Neuron (in vitro differentiated cells): Measurements from ENCODE around the gene LRRC42.

Source experiments
- H2AFZ ChIP-seq: one replicate; pipeline ENCODE4 v1.6.1; 2013; ENCODE audit warnings: low read depth, mild to moderate bottlenecking, inconsistent platforms, low read length, moderate library complexity
- H3K27me3 ChIP-seq: one replicate; pipeline ENCODE4 v1.6.1; 2013; ENCODE audit warnings: low read length; ENCODE audit not compliant: insufficient read depth
- H3K36me3 ChIP-seq: one replicate; pipeline ENCODE4 v1.6.1; 2013; ENCODE audit warnings: low read length; ENCODE audit not compliant: insufficient read depth
- H3K4me1 ChIP-seq: one replicate; pipeline ENCODE4 v1.6.1; 2013; ENCODE audit warnings: low read length; ENCODE audit not compliant: insufficient read depth
- H3K4me3 ChIP-seq: 2 replicates; pipeline ENCODE4 v1.5.1; 2013; ENCODE audit warnings: mild to moderate bottlenecking, low read length, moderate library complexity
- H3K9me3 ChIP-seq: one replicate; pipeline ENCODE4 v1.6.1; 2013; ENCODE audit warnings: low read length

LRRC42 gene, protein sequence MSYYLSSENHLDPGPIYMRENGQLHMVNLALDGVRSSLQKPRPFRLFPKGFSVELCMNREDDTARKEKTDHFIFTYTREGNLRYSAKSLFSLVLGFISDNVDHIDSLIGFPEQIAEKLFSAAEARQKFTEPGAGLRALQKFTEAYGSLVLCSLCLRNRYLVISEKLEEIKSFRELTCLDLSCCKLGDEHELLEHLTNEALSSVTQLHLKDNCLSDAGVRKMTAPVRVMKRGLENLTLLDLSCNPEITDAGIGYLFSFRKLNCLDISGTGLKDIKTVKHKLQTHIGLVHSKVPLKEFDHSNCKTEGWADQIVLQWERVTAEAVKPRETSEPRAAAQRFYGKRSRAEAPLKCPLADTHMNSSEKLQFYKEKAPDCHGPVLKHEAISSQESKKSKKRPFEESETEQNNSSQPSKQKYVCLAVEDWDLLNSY

DNA sequence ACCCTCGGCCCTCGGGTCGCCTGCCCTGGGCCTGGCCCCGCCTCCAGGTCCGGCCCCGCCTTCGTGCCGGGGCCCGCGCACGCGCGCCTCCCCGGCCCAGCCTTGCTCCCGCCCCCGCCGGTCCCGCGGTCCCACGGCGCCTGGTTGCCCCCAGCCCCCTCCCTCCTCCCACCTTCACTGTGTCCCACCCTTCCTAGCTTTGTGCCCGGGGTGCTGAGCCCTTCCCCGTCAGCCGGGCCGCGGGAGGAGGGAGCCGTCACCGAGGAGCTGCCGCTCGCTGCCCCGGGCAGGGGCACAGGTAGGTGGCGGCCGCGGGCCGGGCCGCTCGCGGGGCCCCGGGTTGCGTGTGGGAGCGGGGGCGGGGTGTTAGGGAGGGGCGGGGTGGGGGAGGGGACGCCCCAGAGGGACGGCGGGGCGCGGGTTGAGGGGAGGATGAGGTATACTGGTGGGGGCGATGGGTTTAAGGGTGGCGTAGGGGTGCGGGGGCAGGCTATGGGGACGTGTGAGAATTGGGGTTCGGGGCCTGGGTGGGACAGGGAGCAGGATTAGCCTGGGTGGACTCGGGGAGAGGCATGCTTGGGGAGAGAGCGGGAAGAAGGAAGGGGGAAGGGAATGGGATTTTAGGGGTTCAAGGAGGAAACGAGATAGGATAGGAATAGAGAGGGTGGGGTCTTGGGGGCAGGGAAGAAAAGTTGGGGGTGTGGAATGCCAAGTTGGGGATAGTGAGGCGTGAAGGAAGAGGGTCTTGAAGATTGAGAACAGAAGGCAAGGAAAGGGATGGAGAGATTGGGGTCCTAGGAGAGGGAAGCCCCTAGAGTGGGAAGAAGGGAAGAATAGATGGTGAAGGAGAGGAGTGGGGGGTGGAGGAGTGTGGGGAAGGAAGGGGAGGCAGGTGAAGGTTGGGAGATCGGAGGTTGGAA is at the start of gene LRRC42:
Gene LRRC42, plus strand, starts transcription at position 99 of the 920 bp plus-strand sequence. CDS start 5,650 bp downstream, outside the sequence.
- Histone ChIP-seq H3K27me3 (no peaks in the 10 kb centered on the region), H3K36me3 (no peaks in the 10 kb centered on the region), H2AFZ (peak within 1 kb of the TSS; percentile 86), H3K9me3 (no peaks in the 10 kb centered on the region), H3K4me3 (peak within 1 kb of the TSS; percentile 96), H3K4me1 (peaks cover 32% of the 10 kb centered on the region)

DNA sequence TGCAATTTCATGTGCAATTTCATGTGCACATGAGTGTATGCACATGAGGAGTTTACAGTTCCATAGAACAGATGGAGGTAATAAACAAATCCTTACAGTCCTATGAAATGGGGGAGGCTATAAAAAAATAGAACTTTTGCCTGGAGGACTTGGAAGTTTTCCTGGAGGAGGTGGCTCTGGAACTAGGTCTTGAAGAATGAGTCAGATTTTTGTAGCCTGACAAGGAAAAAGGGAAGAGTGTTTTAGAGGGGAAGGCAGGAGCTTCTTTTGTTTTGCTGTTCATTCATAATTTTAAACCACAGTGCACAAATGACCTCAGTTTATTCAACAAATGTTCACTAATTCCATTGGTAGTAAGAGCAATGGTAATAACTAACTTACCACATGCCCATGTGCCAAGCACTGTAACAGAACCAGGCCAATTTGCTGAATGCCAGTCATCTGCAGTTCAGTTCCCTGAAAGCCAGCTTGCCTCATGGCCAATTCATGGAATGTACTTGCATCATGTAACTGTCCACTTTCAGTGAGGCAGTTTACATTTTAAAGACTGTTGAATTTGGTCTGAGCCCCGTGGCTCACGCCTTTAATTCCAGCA is 49.4 kb upstream of the LRRC42 start:
- Histone ChIP-seq H3K36me3 (no peaks in the 10 kb centered on the region), H2AFZ (no peak overlapping the region), H3K9me3 (no peaks in the 10 kb centered on the region), H3K27me3 (no peaks in the 10 kb centered on the region), H3K4me3 (no peak overlapping the region), H3K4me1 (peaks cover 6% of the 10 kb centered on the region)

DNA sequence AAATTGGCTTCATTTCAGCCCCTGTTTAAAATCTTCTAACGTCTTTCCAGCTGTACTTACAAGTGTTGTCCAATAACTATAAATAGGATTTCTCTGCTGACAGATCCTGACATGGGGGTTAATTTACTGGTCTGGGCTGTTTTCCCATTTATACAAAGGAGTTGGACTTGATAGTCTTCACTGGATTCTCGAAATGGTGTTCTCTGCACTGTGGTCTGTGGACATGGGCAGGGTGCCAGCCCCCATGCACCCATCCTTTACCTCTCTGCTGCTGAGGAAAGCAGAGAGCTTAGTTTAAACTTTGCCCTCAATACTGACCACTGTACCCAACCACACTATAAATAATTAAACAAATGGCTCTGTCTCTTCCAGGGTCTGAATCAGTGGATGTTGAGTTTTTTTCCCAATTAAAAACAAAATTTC is 46.9 kb upstream of the LRRC42 start:
- Histone ChIP-seq H3K9me3 (no peaks in the 10 kb centered on the region), H3K4me3 (no peak overlapping the region), H2AFZ (no peak overlapping the region), H3K27me3 (no peaks in the 10 kb centered on the region), H3K4me1 (peaks cover 10% of the 10 kb centered on the region), H3K36me3 (no peaks in the 10 kb centered on the region)

DNA sequence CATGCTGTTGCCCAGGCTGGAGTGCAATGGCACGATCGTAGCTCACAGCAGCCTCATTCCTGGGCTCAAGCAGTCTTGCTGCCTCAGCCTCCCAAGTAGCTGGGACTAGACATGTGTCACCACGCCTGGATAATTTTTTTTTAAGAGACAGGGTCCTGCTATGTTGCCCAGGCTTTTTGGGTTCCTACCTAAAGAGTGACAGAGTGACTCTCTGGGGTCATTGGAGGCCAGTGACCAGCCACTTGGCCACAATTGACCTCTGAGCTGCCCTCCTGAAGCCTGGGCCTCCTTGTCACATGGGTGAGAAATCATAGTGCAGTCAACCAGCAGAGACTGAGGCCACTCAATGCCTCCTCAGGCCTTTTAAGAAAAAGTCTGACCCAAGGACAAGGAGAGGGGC is 46.4 kb upstream of the LRRC42 start:
- H3K36me3 ChIP-seq = no peaks in the 10 kb centered on the region
- no peak overlapping the region for H3K4me3 ChIP-seq
- H3K27me3 ChIP-seq = no peaks in the 10 kb centered on the region
- H2AFZ ChIP-seq = no peak overlapping the region
- H3K4me1 ChIP-seq = peaks cover 10% of the 10 kb centered on the region
- H3K9me3 ChIP-seq = no peaks in the 10 kb centered on the region

DNA sequence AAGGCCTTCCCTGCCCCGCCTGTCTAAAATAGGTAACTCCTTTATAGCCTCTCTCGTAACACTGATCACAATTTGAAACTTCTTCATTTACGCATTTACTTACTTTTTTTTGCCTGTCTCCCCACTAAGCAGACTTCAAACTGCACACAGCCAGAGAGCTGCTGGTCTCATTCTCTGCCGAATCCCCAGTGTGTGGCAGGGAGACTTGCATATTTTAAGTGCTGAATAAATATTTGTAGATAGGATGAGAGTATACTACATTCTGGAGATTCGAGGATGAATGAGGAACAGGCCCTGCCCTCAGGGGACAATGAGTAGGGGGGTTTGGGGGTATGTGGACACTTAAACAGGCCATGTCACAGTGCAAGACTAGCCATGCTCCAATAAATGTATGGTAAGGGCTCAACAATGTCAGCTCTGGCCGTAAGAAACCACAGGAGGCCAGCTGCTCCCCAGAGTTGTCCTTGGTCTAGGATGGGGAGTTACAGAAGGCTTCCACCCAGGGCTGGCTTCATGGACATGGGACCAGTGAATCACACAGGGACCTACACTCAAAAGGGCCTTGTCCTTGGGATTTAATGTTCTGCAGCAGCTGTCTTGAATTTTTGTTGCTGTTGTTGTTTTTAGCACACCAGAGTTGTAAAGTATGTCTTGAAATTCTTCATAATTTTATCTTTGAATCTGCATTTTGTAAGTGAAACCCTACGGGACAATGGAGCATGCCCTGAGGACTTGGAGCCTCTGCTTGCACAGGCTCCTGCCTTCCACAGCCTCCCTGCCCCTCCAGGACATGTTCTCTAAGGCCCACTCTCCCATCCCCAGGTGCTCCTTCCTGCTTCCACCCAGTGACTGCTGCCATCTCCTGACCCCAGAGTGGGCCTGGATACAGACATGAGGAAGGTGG is 43.7 kb upstream of the LRRC42 start:
- Histone ChIP-seq H2AFZ (no peak overlapping the region), H3K27me3 (no peaks in the 10 kb centered on the region), H3K4me3 (no peak overlapping the region), H3K36me3 (no peaks in the 10 kb centered on the region), H3K4me1 (peaks cover 10% of the 10 kb centered on the region), H3K9me3 (no peaks in the 10 kb centered on the region)

DNA sequence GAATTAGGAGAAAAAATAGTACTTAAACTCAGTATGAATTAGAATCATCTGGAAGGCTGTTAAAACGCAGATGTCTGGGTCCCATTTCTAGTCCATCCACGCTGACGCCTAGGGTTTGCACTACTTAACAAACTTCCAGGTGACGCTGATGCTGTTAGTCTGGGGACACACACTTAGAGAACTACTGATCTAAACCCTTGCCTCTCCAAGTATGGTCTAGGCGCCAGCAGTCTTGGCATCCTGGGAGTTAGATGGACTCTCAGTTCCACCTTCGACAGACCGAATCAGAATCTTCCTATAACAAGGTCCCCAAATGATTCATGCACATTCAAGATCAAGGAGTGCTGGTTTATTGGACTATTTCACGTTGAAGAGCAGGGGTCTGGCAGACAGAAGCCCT is 40.6 kb upstream of the LRRC42 start:
- H2AFZ ChIP-seq = no peak overlapping the region
- H3K27me3 ChIP-seq = no peaks in the 10 kb centered on the region
- H3K4me3 ChIP-seq = no peak overlapping the region
- peaks cover 10% of the 10 kb centered on the region for H3K4me1 ChIP-seq
- no peaks in the 10 kb centered on the region for H3K9me3 ChIP-seq
- no peaks in the 10 kb centered on the region for H3K36me3 ChIP-seq

DNA sequence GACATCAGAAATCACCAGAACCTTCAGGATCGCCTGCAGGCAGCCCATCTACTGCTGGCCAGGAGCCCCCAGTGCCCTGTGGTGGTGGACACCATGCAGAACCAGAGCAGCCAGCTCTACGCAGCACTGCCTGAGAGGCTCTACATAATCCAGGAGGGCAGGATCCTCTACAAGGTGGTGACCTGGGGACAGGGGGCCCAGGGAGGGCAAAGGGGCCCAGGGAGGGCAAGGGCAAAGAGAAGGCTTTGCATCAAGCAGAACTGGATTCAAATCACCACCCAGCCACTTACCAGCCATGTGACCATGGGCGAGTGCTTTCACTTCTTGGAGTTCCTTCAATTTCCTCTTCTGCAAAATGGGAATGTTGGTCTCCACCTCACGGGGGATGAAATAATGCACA is 40.0 kb upstream of the LRRC42 start:
- Histone ChIP-seq H3K36me3 (no peaks in the 10 kb centered on the region), H3K9me3 (no peaks in the 10 kb centered on the region), H3K27me3 (no peaks in the 10 kb centered on the region), H3K4me3 (no peak overlapping the region), H2AFZ (no peak overlapping the region), H3K4me1 (peaks cover 9% of the 10 kb centered on the region)

DNA sequence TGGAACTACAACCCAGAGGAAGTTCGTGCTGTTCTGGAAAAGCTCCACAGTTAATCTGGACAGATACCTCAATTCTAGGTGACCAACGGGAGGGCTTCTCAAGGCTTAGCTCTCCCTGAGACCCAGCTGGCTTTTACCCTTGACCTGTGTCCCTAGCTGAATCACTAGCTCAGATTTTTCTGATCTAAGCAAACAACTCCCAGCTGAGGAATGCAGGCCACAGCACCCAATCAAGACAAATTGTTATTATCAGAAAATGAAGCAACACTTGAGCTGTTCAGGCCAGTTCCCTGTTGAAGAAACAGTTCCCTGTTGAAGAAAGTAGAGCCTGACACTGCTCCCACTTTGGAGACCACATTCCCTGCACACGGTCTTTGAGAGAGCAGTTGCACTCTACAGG is 36.2 kb upstream of the LRRC42 start:
- no peak overlapping the region for H2AFZ ChIP-seq
- H3K27me3 ChIP-seq = no peaks in the 10 kb centered on the region
- no peaks in the 10 kb centered on the region for H3K9me3 ChIP-seq
- peaks cover 2% of the 10 kb centered on the region for H3K36me3 ChIP-seq
- no peak overlapping the region for H3K4me3 ChIP-seq
- H3K4me1 ChIP-seq = no peaks in the 10 kb centered on the region

DNA sequence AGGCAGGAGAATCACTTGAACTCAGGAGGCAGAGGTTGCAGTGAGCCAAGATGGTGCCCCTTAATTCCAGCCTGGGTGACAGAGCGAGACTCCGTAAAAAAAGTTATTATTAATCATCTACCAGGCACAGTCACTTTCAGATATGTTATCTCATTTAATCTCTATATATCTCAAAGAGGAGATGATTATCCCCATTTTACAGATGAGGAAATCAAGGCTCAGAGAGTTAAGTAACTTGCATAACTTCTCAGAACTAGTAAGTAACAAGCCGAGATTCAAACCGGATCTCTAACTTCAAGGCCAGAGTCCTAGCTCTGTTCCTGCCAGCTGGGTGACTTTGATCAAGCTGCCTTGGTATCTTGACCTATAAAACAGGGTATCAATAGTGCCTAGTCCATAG is 34.7 kb upstream of the LRRC42 start:
- no peaks in the 10 kb centered on the region for H3K4me1 ChIP-seq
- H3K27me3 ChIP-seq = no peaks in the 10 kb centered on the region
- H3K4me3 ChIP-seq = no peak overlapping the region
- no peaks in the 10 kb centered on the region for H3K9me3 ChIP-seq
- peaks cover 2% of the 10 kb centered on the region for H3K36me3 ChIP-seq
- H2AFZ ChIP-seq = no peak overlapping the region

DNA sequence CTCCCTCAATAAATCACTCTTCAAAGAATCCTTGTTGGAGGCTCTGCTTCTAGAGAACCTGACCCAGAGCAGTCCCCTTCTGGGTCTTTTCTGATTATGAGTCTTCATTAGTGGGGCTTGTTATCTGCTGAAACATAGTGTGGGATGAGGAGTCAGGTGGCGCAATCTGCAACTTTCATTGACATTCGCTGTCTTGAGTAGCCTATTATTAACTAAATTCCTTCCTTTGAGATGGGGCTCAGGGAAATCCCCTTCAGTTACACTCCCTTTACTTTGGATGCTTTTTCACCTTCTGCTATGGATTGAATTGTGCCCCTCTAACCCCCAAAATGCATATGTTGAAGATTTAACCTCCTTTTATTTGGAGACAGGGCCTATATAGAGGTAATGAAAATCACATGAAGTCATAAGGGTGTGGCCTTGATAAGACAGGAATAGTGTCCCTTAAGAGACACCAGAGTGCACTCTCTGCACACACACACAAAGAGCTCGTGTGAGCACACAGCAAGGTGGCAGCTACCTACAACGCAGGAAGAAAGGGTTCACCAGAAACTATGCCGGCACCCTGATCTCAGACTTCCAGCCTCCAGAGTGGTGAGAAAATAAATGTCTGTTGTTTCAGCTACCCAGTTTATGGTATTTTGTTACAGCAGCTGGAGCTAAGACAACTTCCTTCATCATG is 32.7 kb upstream of the LRRC42 start:
- H3K4me1 ChIP-seq = no peaks in the 10 kb centered on the region
- no peaks in the 10 kb centered on the region for H3K27me3 ChIP-seq
- H3K4me3 ChIP-seq = no peak overlapping the region
- no peaks in the 10 kb centered on the region for H3K9me3 ChIP-seq
- no peak overlapping the region for H2AFZ ChIP-seq
- peaks cover 6% of the 10 kb centered on the region for H3K36me3 ChIP-seq

DNA sequence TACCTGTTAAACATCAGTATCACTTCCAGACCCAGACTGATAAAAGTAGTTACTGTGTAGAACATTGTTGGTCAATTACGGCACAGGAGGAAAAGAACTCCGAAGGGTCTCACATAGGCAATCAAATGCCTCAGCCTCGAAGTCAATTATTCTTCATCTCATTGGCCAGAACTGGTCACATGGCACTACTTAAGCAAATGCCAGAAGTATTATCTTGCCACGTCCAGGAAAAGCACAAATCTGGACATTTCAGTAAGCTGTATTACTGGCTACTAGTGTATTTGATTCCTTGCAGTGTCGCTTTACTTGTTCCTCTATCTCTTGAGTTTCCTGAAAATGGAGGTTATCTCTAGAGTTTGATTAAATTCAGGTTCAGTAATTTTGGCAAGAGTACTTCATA is 27.8 kb upstream of the LRRC42 start:
- Histone ChIP-seq H3K4me1 (no peaks in the 10 kb centered on the region), H2AFZ (no peak overlapping the region), H3K36me3 (peaks cover 32% of the 10 kb centered on the region), H3K9me3 (peaks cover 5% of the 10 kb centered on the region), H3K4me3 (no peak overlapping the region), H3K27me3 (no peaks in the 10 kb centered on the region)

- H2AFZ ChIP-seq = no peak overlapping the region
- H3K4me3 ChIP-seq = no peak overlapping the region
- no peaks in the 10 kb centered on the region for H3K4me1 ChIP-seq
- H3K27me3 ChIP-seq = no peaks in the 10 kb centered on the region
- H3K36me3 ChIP-seq = peaks cover 31% of the 10 kb centered on the region
- H3K9me3 ChIP-seq = peaks cover 5% of the 10 kb centered on the region
These were observed 26.5 kb upstream of the LRRC42 start for GRCh38 chr1:53919675-53920066.
